ENCODE results near the gene ITGAV.

The ITGAV gene

DNA sequence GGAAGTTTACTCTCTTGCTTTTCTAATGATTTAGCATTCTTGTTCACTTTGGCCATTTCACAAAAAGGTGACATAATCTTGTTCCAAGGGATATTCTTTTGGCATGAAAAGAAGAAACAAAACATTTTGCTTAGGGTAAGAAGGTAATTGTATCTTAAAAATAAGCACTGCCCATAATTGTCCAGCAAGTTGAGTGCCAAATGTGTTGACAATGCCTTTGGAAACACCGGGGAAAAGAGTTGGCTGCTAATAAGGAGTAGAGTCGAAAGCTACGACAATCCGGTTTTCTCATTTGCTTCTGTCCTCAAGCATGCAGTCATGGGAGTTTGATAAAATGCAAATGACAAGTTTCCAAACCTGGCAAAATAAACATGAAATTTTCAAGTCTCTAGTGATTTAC lies 27.3 kb downstream of the ITGAV start:
- no peak for DNase-seq

DNA sequence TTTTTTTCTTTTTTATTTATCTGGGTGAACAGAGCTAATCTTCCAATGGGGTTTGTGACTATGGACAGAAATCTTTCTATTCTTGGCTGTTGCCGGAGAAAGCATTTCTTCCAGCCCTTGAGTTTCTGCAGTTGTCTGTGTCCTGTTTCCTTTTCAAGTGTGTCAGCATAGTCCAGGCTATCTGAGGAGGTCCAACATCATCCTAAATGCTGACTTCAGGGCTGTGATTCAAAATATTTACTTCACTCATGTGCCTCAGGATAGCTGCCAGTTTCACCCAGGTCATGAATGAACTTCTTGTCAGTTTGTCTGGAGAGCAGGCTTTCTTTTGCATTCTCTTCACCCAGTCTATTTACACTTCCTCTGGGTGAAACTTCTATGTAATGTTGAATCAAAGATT lies 27.9 kb downstream of the ITGAV start:
- DNase-seq, result no peak

DNA sequence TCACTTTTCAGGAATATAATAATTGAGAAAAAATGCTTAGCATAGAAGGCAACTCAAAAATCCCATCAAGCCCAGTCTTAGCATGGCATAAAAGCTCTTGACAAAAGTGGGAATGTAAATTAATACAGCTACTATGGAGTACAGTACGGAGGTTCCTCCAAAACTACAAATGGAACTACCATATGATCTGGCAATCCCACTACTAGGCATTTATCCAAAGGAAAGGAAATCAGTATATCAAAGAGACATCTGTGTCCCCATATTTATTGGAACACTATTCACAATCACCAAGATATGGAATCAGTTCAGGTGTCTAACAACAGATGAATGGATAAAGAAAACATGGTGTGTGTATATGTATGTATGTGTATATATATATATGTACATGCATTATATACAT lies 28.8 kb downstream of the ITGAV start:
- no peak for DNase-seq

DNA sequence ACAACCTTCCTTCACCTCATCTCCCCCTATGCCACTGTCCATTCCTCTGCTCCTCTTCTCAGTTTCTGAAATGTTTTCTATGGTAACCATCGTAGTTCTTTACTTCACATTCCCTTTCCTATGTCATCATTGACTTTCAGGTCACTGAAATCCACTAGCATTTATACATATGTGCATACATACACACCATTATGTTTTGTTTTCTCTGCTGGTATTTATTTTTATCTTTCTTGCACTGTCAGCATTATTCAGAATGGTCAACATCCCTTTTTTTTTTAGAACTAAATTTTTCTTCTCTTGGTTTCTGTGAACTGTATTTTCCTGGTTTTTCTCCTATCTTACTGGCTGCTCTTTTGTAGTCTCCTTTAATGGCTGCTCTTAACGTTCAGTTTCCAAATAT lies 33.2 kb downstream of the ITGAV start:
- DNase-seq, result no peak

DNA sequence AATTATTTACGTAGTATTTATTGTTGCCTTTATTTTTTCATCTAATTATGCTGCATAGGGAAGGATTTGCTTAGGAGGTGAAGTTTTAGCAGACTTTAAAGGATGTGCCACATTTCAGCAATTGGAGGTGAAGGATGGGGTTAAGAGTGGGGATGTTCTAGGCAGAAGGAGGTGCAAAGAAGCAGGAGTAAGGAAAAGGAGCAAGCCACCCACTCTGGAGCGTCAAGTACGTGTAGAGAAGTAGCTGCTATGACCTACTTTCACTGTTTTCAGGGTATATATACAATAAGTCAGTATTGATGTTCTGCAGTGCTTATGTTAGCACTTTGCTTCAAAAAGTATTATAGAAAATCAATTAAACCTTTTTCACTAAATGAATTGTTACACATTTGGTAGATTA lies 34.4 kb downstream of the ITGAV start:
- DNase-seq, result no peak

DNA sequence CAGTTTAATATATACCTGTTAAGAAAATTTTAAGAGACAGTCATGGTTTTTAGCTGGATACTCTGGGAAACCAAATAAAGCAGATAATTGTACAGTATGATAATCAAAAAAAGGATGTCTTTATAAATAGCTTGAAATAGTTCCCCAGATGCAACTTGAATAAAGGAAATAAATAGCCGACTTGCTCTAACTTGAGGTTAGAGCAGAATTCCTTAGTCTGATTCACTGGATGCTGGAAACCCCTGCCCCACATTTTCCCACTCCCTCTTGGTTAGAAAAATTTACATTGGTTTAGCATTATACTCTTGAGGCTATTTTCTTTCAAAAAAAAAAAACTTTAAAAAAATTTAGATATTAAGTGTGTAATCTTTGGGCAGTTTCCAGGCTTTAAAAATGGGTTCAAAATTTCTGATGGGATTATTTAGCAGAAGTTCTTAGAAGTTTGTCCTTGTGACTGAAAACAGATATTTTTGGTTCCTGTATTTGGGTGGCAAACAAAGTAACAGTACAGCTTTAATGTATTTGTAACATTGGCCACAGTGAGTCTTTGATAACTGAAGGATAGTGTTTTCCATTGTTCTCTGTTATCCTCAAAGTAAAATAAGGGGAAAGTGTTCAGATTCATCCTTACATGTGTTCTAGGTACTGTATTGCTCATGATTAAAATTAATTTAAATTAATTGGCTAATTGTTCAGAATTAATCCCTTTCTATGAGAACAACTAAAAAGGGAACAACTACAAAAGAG lies 39.6 kb downstream of the ITGAV start:
- DNase-seq, result no peak

DNA sequence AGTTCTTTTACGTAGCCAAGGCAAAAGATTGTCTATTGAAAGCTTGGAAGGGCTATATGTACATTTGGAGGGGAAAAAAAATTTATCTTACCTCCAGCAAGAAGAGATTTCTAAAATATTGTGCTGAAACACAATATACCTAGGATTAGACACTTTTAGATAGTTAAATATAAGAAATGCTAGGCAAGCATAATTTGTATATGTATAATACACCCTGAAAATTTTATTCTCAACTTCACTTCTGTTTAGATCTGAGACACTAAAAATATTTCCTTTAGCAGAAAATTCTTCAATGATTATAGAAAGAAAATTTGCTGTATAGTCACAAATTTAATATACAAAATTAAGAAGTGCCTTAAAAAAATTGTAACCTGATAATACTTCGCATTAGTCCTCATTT lies 42.6 kb downstream of the ITGAV start:
- no peak for DNase-seq

DNA sequence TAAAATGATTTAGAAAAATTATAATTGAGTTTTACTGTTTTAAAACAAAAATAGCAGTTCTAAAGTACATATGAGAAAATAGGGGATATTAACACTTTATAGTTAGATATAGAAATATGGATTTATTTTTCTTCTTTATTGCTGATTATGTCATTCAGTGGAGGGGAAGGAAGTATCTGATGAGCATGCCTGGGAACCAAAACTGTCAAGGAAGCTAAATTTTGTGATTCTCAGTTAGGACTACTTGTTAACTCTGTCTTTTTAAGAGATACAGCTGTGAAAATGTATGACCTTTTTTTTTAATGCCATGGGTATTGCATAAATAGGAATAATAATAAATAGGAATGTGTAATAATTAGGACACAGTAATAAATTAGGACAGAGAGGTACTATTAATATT lies 44.8 kb downstream of the ITGAV start:
- no peak for DNase-seq

DNA sequence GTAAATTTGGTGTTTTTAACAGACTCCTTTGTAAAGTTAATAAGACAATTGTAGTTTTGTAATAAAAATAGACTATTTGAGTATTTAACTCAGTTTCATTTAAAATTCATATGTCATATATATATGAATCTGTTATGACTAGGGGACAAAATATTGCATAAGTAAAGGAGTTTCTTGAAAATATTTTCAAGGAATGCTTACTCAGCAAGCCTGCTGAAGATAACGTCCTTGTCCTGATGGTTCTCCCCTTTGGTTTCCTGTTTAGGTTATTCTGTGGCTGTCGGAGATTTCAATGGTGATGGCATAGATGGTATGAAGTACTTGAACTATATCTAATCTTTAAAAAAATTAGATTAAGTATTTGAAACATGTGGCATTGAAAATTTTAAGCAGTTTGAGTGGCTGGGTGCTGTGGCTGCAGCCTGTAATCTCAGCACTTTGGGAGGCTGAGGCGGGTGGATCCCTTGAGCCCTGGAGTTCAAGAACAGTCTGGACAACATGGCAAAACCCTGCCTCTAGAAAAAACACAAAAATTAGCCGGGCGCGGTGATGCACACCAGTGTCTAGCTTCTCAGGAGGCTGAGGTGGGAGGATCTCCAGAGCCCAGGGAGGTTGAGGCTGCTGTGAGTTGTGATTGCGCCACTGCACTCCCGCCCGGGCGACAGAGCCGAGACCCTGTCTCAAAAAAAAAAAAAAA lies 47.1 kb downstream of the ITGAV start:
- DNase-seq, result no peak

DNA sequence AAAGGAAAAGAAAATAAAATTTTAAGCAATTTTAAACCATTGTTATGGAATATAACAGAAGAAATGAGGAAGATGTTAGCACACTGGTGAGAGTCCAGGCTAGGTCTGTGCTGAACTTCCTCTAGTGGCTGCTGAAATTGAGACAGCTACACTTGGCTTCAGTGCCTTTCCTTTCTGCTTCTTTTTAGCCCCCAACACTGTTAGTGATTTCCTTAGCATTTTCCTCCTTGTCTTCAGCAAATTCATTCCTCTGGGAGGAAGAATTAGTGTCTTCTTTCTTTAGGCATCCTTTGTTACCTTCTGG lies 47.6 kb downstream of the ITGAV start:
- no peak for DNase-seq

DNA sequence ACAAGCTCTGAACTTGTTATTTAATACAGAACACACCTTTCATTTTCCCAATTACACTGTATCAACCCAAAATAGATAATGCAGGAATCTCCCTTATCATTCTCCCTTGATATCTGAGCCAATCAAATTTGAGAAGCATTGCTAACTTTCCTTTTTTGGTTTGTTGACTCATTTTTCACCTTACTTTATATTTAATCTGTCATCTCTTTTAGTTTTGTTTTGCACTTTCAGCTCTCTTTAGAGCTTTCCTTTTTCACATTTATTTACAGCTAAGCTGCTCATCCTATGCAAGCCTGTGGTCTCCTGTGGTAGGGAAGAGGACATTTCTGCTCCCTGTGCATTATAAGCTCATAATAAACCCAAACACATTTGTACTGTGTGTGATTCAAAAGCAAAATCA lies 50.1 kb downstream of the ITGAV start:
- DNase-seq, result no peak

DNA sequence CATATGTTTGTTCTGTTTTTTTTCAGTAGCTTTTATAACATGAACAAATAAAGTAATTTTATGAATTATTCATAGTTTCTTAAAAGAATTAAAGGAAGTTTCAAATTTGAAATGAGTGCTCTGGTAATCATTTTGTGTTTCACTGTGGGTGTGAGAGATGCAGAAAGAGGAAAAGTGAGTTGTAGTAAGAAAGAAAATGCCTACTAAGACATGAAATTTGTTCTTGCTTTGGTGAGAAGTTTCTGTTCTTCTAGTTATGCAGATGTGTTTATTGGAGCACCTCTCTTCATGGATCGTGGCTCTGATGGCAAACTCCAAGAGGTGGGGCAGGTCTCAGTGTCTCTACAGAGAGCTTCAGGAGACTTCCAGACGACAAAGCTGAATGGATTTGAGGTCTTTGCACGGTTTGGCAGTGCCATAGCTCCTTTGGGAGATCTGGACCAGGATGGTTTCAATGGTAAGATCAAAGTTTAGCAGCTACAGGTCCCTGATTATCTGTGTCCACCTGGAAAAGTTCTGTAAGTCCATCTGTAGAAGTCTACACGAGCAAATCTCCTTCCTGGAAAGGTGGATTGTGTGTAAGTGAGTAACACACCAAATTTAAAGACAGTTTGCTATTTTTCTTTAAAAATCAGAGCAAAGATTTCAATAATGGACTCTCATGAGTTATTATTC lies 51.4 kb downstream of the ITGAV start:
- DNase-seq, result no peak

DNA sequence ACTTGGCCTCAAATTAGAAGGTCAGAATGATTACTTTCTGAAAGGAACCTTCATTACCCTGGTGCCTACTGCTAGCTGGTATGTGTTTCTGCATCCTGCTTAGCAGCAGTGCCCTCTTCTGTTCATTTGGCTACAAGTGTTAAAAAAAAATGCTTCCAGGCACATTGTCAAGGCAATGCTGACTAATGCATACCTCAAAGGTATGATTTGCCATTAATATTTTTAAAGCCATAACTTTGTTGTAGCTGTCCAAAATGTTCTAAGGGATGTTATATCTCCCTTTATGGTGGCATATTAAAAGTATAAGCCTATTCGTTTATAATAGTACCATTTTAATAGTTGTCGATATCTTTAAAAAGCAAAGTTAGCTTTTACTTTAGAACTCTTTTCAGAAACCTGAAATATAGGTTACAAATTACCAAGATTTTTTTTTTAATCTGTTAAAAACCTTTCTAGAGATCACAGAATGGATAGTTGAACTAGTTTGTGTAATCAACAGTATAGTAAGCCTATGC lies 52.0 kb downstream of the ITGAV start:
- DNase-seq, result no peak

DNA sequence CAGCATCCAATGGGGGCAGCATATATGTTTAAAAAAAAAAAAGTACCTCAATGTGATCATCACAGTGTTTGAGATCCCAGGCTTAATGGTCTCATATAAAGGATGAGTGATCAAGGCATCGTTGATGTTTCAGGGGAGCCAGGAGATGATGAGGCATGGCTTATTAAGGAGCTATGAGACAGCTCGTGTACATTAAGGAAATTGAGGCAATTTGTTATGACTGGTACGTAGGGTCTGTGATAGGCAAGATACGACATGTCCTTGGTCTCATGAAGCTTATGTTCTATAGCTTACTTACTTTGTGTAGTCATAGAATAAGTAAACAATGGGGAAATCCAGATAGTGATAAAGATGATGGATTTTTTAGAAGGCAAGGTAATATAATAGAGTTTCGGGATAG lies 54.9 kb downstream of the ITGAV start:
- DNase-seq, result no peak

DNA sequence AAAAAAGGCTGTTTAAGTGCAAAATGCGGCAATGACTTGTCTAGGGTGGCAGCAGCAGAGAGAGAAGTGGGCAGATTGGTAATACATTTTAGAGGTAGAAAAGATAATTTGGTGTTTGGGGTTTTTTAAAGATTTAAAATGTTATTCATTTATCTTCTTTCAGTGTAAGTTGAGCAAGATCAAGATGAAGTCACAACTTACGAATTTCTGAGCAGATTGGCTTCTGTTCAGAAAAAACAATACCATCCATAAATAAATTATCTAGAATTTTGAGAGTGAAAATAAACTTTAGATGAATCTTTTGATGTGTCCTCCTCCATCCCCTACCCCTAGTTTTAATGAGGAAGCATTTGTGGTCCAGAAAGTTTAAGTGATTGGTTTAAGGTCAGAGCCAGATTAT lies 56.1 kb downstream of the ITGAV start:
- DNase-seq, result no peak

DNA sequence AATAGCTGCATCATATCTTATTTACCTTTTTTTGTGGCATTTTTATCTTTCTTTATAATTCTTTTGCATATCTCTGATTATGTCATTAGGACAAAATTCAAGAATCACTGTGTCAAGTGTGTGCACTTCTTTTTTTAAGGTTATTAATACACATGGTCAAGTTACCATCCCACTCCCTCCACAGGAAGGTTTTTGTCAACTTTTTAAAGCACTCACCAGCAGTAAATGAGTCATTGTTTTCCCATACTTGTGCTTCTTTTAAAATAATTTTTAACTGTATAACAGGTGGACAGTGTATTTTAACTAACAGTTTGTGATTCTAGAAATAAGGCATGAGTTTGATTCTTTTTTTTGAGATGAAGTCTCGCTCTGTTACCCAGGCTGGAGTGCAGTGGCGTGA lies 58.3 kb downstream of the ITGAV start:
- no peak for DNase-seq

DNA sequence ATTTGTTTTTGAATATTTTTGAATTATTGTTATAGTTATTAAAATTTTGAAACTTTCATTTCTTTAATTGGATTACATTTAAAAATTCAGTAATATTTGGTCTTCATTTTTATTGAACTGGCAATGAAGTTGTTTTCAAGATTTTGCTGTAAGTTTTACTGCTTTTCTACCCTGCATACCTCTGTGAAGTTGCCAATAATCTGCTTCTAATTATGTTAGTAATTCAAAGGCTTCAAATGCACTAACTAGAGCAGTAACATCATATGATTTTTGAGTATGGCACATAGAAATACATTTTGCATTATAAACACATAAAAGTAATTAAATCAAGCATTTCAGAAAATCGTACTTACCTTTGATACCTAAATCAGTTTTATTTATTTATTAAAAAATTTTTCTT lies 63.7 kb downstream of the ITGAV start:
- no peak for DNase-seq

DNA sequence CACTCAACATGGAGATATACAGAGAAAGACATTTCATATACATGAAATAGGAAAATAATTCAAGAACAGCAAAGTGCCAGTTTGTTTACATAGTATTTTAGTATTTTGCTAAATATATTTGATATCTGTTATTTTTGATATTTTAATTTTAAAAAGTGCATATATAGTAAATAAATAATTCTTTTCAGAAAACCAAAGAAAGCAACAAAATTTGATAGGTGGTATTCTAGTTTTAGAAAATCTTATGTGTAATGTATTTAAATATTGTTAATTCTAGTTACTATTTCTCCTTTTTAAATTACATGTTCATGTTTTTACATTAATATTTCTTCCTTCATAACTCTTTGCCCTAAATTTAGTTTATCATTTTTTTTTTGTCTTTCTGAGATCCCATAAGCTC lies 69.5 kb downstream of the ITGAV start:
- DNase-seq, result no peak

DNA sequence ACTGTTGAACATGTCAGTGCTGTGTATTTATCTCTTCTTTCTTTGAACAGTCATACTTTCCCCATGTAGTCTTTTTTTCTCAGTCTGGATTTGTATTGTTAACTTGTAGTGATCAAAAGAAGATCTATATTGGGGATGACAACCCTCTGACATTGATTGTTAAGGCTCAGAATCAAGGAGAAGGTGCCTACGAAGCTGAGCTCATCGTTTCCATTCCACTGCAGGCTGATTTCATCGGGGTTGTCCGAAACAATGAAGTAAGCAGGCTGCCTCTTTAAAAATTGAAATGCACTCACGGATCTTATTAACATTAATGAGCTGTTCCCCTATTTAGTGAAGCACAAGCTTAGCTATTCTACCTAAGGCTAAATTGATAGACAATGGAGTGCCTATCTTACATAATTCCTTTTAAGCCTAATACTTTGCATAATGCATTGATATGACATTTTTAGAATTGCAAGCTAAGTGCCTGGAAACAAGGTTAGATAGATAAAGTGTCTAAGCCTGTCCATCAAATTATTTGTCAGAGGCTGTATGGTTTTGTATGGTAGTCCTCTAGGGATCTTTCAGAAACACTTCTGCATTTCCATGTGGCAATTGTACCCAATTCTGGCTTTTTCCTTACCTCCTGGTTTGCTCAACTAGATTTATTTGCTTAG lies 74.7 kb downstream of the ITGAV start:
- DNase-seq, result no peak

DNA sequence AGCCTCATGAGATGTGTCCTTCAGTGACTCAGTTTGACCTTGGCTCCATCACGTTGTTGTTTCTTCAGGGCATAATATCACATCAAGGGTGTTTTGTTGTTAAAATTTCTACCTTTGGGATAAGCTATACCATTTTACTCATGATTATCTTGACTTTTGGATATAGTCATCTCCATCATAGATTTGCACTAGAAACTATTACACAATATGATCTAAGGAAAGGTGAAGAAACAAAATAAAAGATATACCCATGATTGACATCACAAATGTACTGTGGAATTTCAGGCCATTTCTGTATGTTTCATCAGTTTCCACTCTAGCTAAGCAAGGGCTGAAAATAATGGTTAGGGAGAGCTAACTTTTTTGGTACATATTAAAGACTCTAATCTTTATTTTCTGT lies 79.3 kb downstream of the ITGAV start:
- DNase-seq, result no peak

DNA sequence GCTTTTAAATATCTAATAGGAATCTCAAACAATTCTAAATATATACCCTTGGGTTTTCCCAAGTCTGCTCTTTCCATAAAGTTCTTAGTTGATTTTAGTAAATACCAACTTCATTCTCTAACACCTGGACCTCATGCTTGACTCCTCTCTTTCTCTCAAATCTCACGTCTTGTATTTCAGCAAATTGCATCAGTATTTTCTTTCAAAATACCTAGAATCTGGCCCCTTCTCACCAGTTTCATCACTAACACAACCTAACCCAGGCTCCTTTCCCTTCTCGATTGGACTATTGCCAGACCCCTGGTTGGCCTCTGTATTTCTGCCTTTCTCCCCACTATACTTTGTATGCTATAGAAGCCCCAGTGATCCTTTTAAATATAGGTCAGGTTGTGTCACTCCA lies 81.0 kb downstream of the ITGAV start:
- no peak for DNase-seq

DNA sequence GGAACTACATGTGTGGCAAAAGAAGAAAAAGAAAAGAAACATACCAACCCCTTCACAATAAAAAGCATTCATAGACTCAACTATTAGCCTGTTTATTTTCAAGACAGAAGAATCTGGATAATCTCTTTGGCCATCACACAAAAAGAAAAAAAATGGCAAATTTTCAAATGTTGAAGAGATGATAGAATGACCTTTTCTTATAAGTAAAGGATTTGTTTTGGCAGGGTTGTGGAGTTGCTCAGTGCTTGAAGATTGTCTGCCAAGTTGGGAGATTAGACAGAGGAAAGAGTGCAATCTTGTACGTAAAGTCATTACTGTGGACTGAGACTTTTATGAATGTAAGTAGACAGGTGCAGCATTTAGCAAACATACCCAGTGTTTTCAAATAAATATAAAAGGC lies 85.5 kb downstream of the ITGAV start:
- no peak for DNase-seq

DNA sequence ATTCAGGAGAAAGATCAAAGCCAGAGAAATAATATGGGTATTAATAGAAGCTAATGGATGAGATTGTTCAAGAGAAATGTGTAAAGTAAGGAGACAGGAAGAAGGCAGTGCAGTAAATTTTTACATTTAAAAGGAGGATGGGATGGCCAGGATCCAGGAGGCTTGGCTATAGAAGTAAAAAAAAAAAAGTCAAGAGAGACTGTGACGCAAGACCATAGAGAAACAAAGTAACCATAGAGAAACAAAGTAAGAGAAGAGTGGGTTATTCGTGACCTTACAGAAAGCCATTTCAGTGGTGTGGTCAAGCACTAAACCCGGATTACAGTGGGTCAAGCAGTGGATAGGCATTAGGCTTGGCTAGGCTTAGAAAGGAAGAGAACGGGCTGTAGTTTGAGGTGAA lies 93.5 kb downstream of the ITGAV start:
- no peak for DNase-seq

DNA sequence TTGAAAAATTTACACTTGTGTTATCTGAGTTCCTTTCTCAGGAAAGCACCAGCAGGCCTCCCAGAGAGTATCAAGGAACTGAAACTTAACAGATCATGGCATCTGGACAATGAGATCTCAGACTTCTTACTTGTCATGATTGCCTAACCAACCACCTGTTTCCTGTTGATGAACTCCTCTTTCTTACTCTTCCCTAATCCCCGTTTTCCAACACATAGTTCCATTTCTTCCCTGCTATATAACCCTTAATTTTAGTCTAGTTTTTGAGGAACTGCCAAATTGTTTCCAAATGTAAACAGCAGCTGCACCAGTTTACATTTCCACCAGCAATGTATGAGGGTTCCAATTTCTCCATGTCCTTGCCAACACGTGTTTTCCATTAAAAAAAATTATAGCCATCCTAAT lies 98.0 kb downstream of the ITGAV start:
- DNase-seq, result no peak

Data from NK-92 treated with Interleukin-12 subunit alpha and Interleukin-12 subunit beta, amount 100 ng/mL, for 24 hours (cell line).